HCT116 (cell line): ENCODE results near the gene LRRC70. TPM values are rescaled to one million over a fixed set of nuclear protein-coding genes. Genes with fewer than 3 reads are reported as not detected.

Experiments
- ATAC-seq: fragments of 200-7000 bp; cut with Tn5 transposase; 2 replicates; pipeline ENCODE4 v1.9.1; 2020; ENCODE audit warnings: mild to moderate bottlenecking, moderate library complexity
- BruUV-seq: library from RNA; stranded (reverse); fragments of 400-500 nt; replicated peaks from 2 replicates; lab custom pipeline; 2021; lab: Mats Ljungman, UMichigan
- CTCF ChIA-PET: fragments of 300-600 bp; sonication (Branson Sonifier 250); formaldehyde crosslinking; loops from one replicate; lab custom pipeline; 2021; ENCODE audit warnings: antibody characterized with exemption; lab: Charles Lee
- POLR2A ChIA-PET: fragments of 300-600, 350-600 bp; sonication (Branson Sonifier 250); formaldehyde crosslinking; loops from one replicate; lab custom pipeline; 2021; ENCODE audit warnings: antibody characterized with exemption; lab: Charles Lee
- RAD21 ChIA-PET, 2 experiments: fragments of 300-600 bp; sonication (Branson Sonifier 250); formaldehyde crosslinking; loops; one replicate each; lab custom pipeline; 2023; ENCODE audit warnings: low total read pairs in 2 of 2; ENCODE audit not compliant: uncharacterized antibody in 2 of 2, unreplicated experiment in 2 of 2, low non-redundant PET in 1 of 2; lab: Charles Lee
- DNase-seq: peaks from one replicate; pipeline ENCODE4 v3.0.0-alpha.2; 2010; ENCODE audit warnings: low read depth, low spot score
- H2AFZ ChIP-seq: fragments of 200-600 bp; shearing (Covaris generic), sonication (generic); 2 replicates; pipeline ENCODE4 v1.6.1; 2017; ENCODE audit warnings: low read depth, mixed run types, mixed read lengths, antibody characterized with exemption, low read length; ENCODE audit not compliant: poor library complexity, severe bottlenecking
- H3K27ac ChIP-seq: 2 replicates; pipeline ENCODE4 v1.5.1; 2012; ENCODE audit warnings: low read depth, low read length
- H3K27me3 ChIP-seq: fragments of 200-600 bp; sonication (generic); 2 replicates; pipeline ENCODE4 v1.6.1; 2016; ENCODE audit warnings: mixed run types, low read length, mixed read lengths; ENCODE audit not compliant: insufficient read depth
- H3K36me3 ChIP-seq, 2 experiments: fragments of 200-500 bp in 1 of 2; fragments of 200-600 bp in 1 of 2; sonication (Bioruptor generic) in 1 of 2; sonication (generic) in 1 of 2; 2 replicates each; pipeline versions ENCODE4 v1.5.1 to v1.6.1; 2014 to 2016; ENCODE audit warnings: low read length in 2 of 2, inconsistent platforms in 1 of 2, mixed read lengths in 1 of 2, mixed run types in 1 of 2; ENCODE audit not compliant: insufficient read depth in 2 of 2, control insufficient read depth in 1 of 2
- H3K4me1 ChIP-seq, 2 experiments: fragments of 200-600 bp in 1 of 2; sonication (generic) in 1 of 2; 2 replicates each; pipeline versions ENCODE4 v1.5.1 to v1.6.1; 2012 to 2017; ENCODE audit warnings: low read length in 2 of 2, inconsistent platforms in 1 of 2, mild to moderate bottlenecking in 1 of 2, mixed read lengths in 1 of 2, mixed run types in 1 of 2, moderate library complexity in 1 of 2; ENCODE audit not compliant: insufficient read depth in 2 of 2, control insufficient read depth in 1 of 2
- H3K4me2 ChIP-seq: fragments of 200-600 bp; sonication (generic); 2 replicates; pipeline ENCODE4 v1.6.1; 2017; ENCODE audit warnings: mixed run types, low read length, mixed read lengths
- H3K4me3 ChIP-seq, 2 experiments: fragments of 200-600 bp in 1 of 2; sonication (generic) in 1 of 2; replicated peaks in 1 of 2; 2 replicates each; pipeline ENCODE4 v1.5.1; 2011 to 2016; ENCODE audit warnings: low read length in 2 of 2, control low read depth in 1 of 2, low read depth in 1 of 2, mild to moderate bottlenecking in 1 of 2, mixed read lengths in 1 of 2, mixed run types in 1 of 2
- H3K79me2 ChIP-seq: fragments of 200-600 bp; sonication (generic); 2 replicates; pipeline ENCODE4 v1.6.1; 2017; ENCODE audit warnings: mild to moderate bottlenecking, mixed run types, low read length, moderate library complexity, mixed read lengths; ENCODE audit not compliant: insufficient read depth
- H3K9ac ChIP-seq: fragments of 200-600 bp; sonication (generic); 2 replicates; pipeline ENCODE4 v1.6.1; 2016; ENCODE audit warnings: low read length, mixed read lengths
- H3K9me2 ChIP-seq: fragments of 200-600 bp; sonication (generic), shearing (Covaris generic); 2 replicates; pipeline ENCODE4 v1.6.1; 2017; ENCODE audit warnings: mixed run types, mild to moderate bottlenecking, moderate library complexity; ENCODE audit not compliant: insufficient read depth
- H3K9me3 ChIP-seq, 2 experiments: fragments of 200-500 bp in 1 of 2; fragments of 200-600 bp in 1 of 2; sonication (Bioruptor generic) in 1 of 2; sonication (generic) in 1 of 2; 2 replicates each; pipeline ENCODE4 v1.6.1; 2014 to 2017; ENCODE audit warnings: low read length in 2 of 2, mixed read lengths in 2 of 2, inconsistent platforms in 1 of 2, low read depth in 1 of 2, mild to moderate bottlenecking in 1 of 2, mixed run types in 1 of 2, moderate library complexity in 1 of 2; ENCODE audit not compliant: control insufficient read depth in 1 of 2, insufficient read depth in 1 of 2
- H4K20me1 ChIP-seq: fragments of 200-600 bp; sonication (generic), shearing (Covaris generic); 2 replicates; pipeline ENCODE4 v1.6.1; 2017; ENCODE audit warnings: mixed run types, mild to moderate bottlenecking, moderate library complexity; ENCODE audit not compliant: insufficient read depth
- CEBPB ChIP-seq: IDR thresholded peaks from 2 replicates; pipeline ENCODE4 v1.6.1; 2012; ENCODE audit warnings: low read depth
- EGR1 ChIP-seq: IDR thresholded peaks from 2 replicates; pipeline ENCODE4 v1.6.1; 2012; ENCODE audit warnings: low read depth
- EZH2phosphoT487 ChIP-seq: fragments of 200-600 bp; IDR thresholded peaks from 2 replicates; pipeline ENCODE4 v1.6.1; 2018; ENCODE audit warnings: antibody characterized with exemption, borderline replicate concordance
- FOSL1 ChIP-seq: IDR thresholded peaks from 2 replicates; pipeline ENCODE4 v1.6.1; 2012; ENCODE audit warnings: low read depth
- POLR2A ChIP-seq: IDR thresholded peaks from 2 replicates; pipeline ENCODE4 v1.7.0; 2011; ENCODE audit warnings: borderline replicate concordance; ENCODE audit not compliant: insufficient read depth, insufficient read length; ENCODE audit errors: extremely low read depth
- POLR2AphosphoS5 ChIP-seq: IDR thresholded peaks from 2 replicates; pipeline ENCODE4 v1.6.1; 2011; ENCODE audit warnings: mild to moderate bottlenecking, low read depth, low read length, moderate library complexity
- REST ChIP-seq: IDR thresholded peaks from 2 replicates; pipeline ENCODE4 v1.6.1; 2012; ENCODE audit warnings: low read depth
- SRF ChIP-seq: IDR thresholded peaks from 2 replicates; pipeline ENCODE4 v1.6.1; 2012; ENCODE audit warnings: low read depth
- ZFX ChIP-seq: fragments of 450-650 bp; IDR thresholded peaks from 2 replicates; pipeline ENCODE4 v1.6.1; 2017
- ZNF274 ChIP-seq: fragments of 200-500 bp; sonication (Bioruptor generic); IDR thresholded peaks from 2 replicates; pipeline ENCODE4 v1.6.1; 2014; ENCODE audit warnings: mild to moderate bottlenecking, low read depth, low read length, inconsistent platforms
- intact Hi-C: fragments of 100-400 bp; cut with micrococcal nuclease; formaldehyde crosslinking; loops from 2 replicates; pipeline ENCODE4 v1.10.0; 2022
- total RNA-seq: library from RNA; stranded (reverse); gene quantifications from one replicate; pipeline ENCODE4 v1.2.1, GENCODE V29; 2021; ENCODE audit not compliant: unreplicated experiment

Gene LRRC70
- total RNA-seq, 1 experiment from 2014 or later: 0.37 TPM

- H3K36me3 ChIP-seq: no peaks in the 10 kb centered on the region; a peak in 1 of 4 replicates
- ChIA-PET POLR2A (no interaction called here), CTCF (no interaction called here), RAD21 (no interaction called here)
- H3K4me3 ChIP-seq: no peak overlapping the region
- no peaks in the 10 kb centered on the region for H3K9me2 ChIP-seq
- BruUV-seq: no TSS peak
- H4K20me1 ChIP-seq: no peaks in the 10 kb centered on the region
- H3K9me3 ChIP-seq: no peaks in the 10 kb centered on the region
- H2AFZ ChIP-seq: no peak overlapping the region
- intact Hi-C loops: no loop called here
- H3K79me2 ChIP-seq: no peaks in the 10 kb centered on the region
- no peak overlapping the region for H3K9ac ChIP-seq
- H3K4me2 ChIP-seq: no peak overlapping the region
- ATAC-seq (no peak), DNase-seq (no peak)
- H3K27ac ChIP-seq: no peak overlapping the region
- H3K4me1 ChIP-seq: no peaks in the 10 kb centered on the region
- H3K27me3 ChIP-seq: no peaks in the 10 kb centered on the region
- no peak for TF ChIP-seq CEBPB
- no peak for TF ChIP-seq FOSL1
- no peak for TF ChIP-seq SRF
- TF ChIP-seq ZFX: no peak
- TF ChIP-seq POLR2AphosphoS5: no peak
- TF ChIP-seq REST: no peak
- TF ChIP-seq EGR1: no peak
Observed at GRCh38 chr5:62592558-62592957, 13.9 kb downstream of the LRRC70 start.

DNA sequence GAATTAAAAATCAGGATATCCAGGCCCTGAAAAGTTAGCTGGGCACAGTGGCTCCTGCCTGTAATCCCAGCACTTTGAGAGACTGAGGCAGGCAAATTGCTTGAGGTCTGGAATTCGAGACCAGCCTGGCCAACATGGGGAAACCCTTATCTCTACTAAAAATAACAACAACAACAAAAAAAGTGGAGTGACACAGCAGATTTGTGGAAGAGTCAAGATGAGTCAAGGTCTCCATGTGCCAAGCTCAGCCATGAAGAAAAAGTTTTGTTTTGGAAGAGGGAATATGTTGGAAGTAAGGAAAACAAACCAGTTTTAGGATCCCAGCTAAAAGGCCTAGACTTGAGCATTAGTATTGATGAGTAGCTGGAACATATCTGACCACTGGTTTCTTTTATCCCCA is 14.7 kb downstream of the LRRC70 start:
- ATAC-seq (no peak), DNase-seq (no peak)
- no peak overlapping the region for H2AFZ ChIP-seq
- H3K9ac ChIP-seq: no peak overlapping the region
- ChIA-PET POLR2A (no interaction called here), RAD21 (no interaction called here), CTCF (no interaction called here)
- intact Hi-C loops: no loop called here
- H4K20me1 ChIP-seq: no peaks in the 10 kb centered on the region
- no peaks in the 10 kb centered on the region for H3K9me3 ChIP-seq
- no peaks in the 10 kb centered on the region for H3K9me2 ChIP-seq
- no peak overlapping the region for H3K4me3 ChIP-seq
- BruUV-seq: no TSS peak
- no peaks in the 10 kb centered on the region for H3K4me1 ChIP-seq
- no peaks in the 10 kb centered on the region for H3K79me2 ChIP-seq
- no peak overlapping the region for H3K4me2 ChIP-seq
- no peak for TF ChIP-seq POLR2A
- TF ChIP-seq EZH2phosphoT487: no peak
- no peak for TF ChIP-seq SRF
- TF ChIP-seq ZNF274: no peak
- H3K27ac ChIP-seq: no peak overlapping the region
- H3K36me3 ChIP-seq: no peaks in the 10 kb centered on the region; a peak in 1 of 4 replicates
- no peaks in the 10 kb centered on the region for H3K27me3 ChIP-seq
